HFF-Myc (cell line): Measurements from ENCODE around the gene FAM169A.

Experiments
- DNase-seq: peaks from one replicate; pipeline ENCODE4 v3.0.0-alpha.2; 2011; ENCODE audit warnings: low read depth; ENCODE audit errors: extremely low read depth
- H3K4me3 ChIP-seq: replicated peaks from 2 replicates; pipeline ENCODE4 v1.5.1; 2011; ENCODE audit warnings: low read depth, mild to moderate bottlenecking, control low read depth, low read length
- TF ChIP-seq, protein P1 (sequence below): IDR thresholded peaks from 2 replicates; pipeline ENCODE4 v1.5.1; 2012; ENCODE audit warnings: mild to moderate bottlenecking, low read depth, low read length, control low read depth; ENCODE audit errors: missing control alignments

FAM169A gene

DNA sequence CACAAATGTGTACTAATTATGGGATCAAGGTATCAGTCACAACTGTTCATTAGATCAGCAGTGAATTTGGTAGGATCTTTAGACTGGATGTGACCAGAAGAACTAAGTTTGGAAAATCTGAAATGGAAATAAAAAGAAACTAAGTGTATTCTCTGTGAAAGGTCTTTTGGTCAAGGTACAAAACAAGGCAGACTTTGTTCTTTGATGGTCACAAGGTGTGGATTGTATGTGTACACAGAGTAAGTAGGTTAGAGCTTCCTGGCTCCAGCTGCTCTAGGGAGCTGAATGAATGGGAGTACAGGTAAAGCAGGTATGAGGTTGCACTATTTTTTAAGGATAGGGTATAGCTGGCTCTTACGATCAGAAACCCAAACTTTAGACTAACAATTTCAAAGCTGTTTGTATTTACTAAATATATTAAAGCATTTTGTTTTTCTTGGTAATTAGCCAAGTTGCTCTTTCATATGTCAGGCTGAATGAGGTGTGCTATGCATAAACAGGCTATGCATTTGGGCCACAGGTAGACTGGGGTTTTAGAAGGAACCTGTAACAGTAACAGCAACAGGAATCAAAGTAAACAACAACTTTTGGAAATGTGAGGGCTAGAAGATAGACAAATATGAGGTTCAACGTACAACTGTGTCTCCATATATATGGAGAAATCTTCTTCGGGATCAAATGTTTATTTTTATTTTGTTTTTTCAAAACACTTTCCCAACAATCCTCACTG, 32.5 kb downstream of the FAM169A start:
- H3K4me3 ChIP-seq: no peak overlapping the region
- no peak for DNase-seq

DNA sequence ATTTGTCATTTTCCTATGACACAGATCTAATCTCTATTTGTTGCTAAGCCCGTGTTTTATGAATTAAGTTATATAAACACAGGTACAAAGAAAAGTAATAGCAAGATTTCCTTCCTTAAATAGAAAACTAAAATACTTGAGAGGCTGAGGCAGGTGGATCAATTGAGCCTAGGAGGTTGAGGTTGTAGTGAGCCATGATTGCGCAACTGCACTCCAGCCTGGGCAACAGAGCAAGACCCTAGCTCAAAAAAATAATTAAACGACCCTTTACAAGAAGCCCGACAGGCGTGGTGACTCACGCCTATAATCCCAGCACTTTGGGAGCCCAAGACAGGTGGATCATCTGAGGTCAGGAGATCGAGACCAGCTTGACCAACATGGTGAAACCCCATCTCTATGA, 36.8 kb downstream of the FAM169A start:
- H3K4me3 ChIP-seq: no peak overlapping the region
- TF ChIP-seq, protein P1, sequence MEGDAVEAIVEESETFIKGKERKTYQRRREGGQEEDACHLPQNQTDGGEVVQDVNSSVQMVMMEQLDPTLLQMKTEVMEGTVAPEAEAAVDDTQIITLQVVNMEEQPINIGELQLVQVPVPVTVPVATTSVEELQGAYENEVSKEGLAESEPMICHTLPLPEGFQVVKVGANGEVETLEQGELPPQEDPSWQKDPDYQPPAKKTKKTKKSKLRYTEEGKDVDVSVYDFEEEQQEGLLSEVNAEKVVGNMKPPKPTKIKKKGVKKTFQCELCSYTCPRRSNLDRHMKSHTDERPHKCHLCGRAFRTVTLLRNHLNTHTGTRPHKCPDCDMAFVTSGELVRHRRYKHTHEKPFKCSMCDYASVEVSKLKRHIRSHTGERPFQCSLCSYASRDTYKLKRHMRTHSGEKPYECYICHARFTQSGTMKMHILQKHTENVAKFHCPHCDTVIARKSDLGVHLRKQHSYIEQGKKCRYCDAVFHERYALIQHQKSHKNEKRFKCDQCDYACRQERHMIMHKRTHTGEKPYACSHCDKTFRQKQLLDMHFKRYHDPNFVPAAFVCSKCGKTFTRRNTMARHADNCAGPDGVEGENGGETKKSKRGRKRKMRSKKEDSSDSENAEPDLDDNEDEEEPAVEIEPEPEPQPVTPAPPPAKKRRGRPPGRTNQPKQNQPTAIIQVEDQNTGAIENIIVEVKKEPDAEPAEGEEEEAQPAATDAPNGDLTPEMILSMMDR: no peak
- no peak for DNase-seq

More for the DNA sequence above, 32.5 kb downstream of the FAM169A start:
- TF ChIP-seq, protein P1: no peak

DNA sequence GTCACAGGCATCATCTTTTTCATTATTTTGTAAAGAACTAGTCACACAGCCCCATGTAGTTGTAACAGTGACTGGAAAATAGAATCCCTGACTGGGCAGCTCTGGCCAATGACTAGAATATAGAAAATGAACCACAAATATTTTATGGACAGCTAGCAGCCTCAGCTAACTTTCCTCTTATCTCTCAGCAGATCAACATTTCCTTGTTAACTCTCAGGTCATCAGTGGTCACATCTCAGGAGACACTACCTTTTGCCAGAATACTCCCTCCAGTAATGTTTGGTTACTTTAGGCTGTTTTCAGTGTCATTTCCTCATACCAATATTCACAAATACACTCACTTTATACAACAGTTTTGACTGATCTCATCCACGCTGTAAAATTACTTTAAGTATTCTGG, 43.9 kb downstream of the FAM169A start:
- no peak for DNase-seq
- H3K4me3 ChIP-seq: no peak overlapping the region
- TF ChIP-seq, protein P1: no peak

DNA sequence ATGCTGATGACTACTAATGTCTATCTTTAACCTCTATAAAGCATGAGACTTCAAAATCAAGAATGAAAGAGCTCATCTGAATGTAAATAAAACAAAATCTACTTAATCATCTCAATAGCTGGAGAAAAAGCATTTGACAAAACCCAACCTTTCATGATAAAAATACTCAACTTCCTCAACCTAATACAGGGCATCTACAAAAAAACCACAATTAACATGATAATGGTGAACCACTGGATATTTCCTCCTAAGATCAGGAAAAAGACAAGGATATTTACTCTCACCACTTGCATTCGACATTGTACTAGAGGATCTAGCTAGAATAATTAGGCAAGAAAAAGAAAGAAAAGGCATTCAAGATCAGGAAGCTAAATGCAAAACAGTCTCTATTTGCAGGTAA, 49.3 kb downstream of the FAM169A start:
- H3K4me3 ChIP-seq: no peak overlapping the region
- TF ChIP-seq, protein P1: no peak
- DNase-seq: no peak

DNA sequence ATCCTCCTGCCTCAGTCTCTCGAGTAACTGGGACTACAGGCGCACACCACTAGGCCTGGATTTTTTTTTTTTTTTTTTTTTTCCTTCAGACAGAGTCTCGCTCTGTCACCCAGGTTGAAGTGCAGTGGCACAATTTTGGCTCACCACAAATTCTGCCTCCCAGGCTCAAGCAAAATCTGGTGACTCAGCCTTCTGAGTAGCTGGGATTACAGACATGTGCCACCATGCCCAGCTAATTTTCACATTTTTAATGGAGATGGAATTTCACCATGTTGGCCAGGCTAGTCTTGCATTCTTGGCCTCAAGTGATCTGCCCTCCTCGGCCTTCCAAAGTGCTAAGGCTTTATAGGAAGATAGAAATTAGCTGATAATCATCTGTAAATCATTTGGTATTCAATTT, 55.3 kb downstream of the FAM169A start:
- H3K4me3 ChIP-seq: no peak overlapping the region
- no peak for DNase-seq
- TF ChIP-seq, protein P1: no peak

DNA sequence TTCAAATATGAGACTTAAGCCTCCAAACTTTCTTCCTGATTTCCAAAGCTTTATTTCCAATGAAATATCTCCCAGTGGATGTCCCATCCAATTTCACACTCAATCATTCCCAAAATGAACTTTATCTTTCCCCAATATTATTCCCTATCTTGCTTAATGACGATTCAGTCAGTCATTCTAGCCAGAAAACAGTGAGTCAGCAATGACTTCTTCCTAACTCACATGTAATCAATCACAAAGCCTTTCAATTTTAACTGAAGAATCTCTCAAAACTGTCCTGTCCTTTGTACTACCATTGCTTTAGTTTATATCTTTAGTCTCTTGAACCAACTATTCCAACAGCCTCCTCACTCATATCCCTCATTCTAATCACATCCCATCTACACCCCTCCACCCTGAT, 64.2 kb downstream of the FAM169A start:
- DNase-seq: no peak
- H3K4me3 ChIP-seq: no peak overlapping the region
- TF ChIP-seq, protein P1: no peak

DNA sequence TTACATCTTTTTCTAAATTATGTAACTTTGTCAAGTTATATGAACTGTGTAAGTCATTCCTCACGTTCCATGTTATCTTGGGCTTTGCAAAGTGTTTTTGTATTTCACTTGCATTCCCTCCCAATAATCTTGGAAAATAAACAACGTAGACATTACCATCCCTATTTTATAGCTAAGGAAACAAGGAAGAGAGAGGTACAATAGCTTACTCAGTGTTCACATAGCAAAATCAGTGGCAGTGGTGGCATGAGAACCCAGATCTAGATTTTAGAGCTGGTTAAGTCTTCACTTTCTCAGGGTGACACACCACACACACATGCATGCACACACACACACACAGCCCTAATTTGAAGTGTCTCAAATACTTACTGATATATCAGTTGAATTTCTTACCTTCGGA, 65.0 kb downstream of the FAM169A start:
- TF ChIP-seq, protein P1: no peak
- no peak for DNase-seq
- H3K4me3 ChIP-seq: no peak overlapping the region
